Ovary (tissue), 9 donors: ENCODE results near the gene LIPC. TPM values are rescaled to one million over a fixed set of nuclear protein-coding genes. Genes with fewer than 3 reads are reported as not detected.

Experiments used
- DNase-seq, 5 donors: peaks; one replicate each; pipeline ENCODE4 v3.0.0-alpha.2; 2019 to 2020
- H3K27ac ChIP-seq, 2 donors: fragments of 200-600 bp; one replicate each; pipeline versions ENCODE4 v1.5.1 to v1.8.0; 2019 to 2022
- H3K27me3 ChIP-seq: fragments of 200-600 bp; one replicate; pipeline ENCODE4 v1.8.0; 2022
- H3K36me3 ChIP-seq: fragments of 200-600 bp; sonication (generic); one replicate; pipeline ENCODE4 v1.5.1; 2019
- H3K4me1 ChIP-seq: one replicate; pipeline ENCODE4 v1.8.1; 2013; ENCODE audit warnings: mild to moderate bottlenecking, moderate library complexity; ENCODE audit not compliant: insufficient read depth
- H3K4me3 ChIP-seq: fragments of 200-600 bp; sonication (generic); one replicate; pipeline ENCODE4 v1.5.1; 2017
- H3K9me3 ChIP-seq, 2 donors: fragments of 200-600 bp in 1 of 2; sonication (generic) in 1 of 2; one replicate each; pipeline versions ENCODE4 v1.5.1 to v1.8.1; 2013 to 2019; ENCODE audit warnings: mild to moderate bottlenecking in 1 of 2, moderate library complexity in 1 of 2
- CTCF ChIP-seq, 3 donors: fragments of 450-650 bp in 2 of 3; fragments of 200-600 bp in 1 of 3; IDR thresholded peaks; one replicate each; pipeline versions ENCODE4 v1.5.1 to v1.8.0; 2016 to 2022; ENCODE audit warnings: antibody characterized with exemption in 3 of 3, mild to moderate bottlenecking in 1 of 3
- EP300 ChIP-seq: sonication (generic); formaldehyde crosslinking; IDR thresholded peaks from one replicate; pipeline ENCODE4 v1.6.1; 2017; ENCODE audit warnings: antibody characterized with exemption
- POLR2A ChIP-seq: fragments of 450-650 bp; IDR thresholded peaks from one replicate; pipeline ENCODE4 v1.6.1; 2017; ENCODE audit warnings: antibody characterized with exemption, mild to moderate bottlenecking, moderate library complexity
- WGBS, 3 donors: extraction: QIAGEN DNeasy Blood & Tissue Kit in 1 of 3; methylation state at CpG; one replicate each; pipeline versions ENCODE4 v1.1.5 to v1.1.7; 2013 to 2017; 5-methylcytosine and 5-hydroxymethylcytosine counted together
- intact Hi-C, 4 donors: fragments of 100-400 bp; cut with DNase I; formaldehyde crosslinking; loops; one replicate each; pipeline versions ENCODE4 v1.11.0 to v1.15.1; 2022 to 2023
- polyA plus RNA-seq, 2 donors: library from polyadenylated mRNA; stranded (reverse); fragments of 200-250 nt in 1 of 2; fragments of 350-450 nt in 1 of 2; fragmentation: Illumina TruSeq in 1 of 2; extraction: RNeasy Lipid Tissue Mini Kit (QIAGEN cat#74804) in 1 of 2; gene quantifications; one replicate each; pipeline ENCODE4 v1.2.3, GENCODE V29; 2013 to 2014
- total RNA-seq, 7 donors: library from RNA; depleted of rRNA in 2 of 7; stranded (reverse); fragments of >200 nt in 2 of 7; fragmentation: NEBNext Ultra II Directional in 3 of 7; extraction: Animal tissue kit (Norgen Biotek cat#: 25700) in 3 of 7; gene quantifications; one replicate each; pipeline versions ENCODE4 v1.1.0 to v1.2.4, GENCODE V29; 2016 to 2023
- donor health status: DM: no; HTN: no; CAD: no; lungs with moderate emphysema.
- donor health status: DM: no; HTN: no; CAD: no.
- donor health status: Bipolar disorder and iron deficiency.
- donor health status: DM: yes; HTN: yes; CAD: no.
- donor health status: DM: no; HTN: no; CAD: no.
- donor health status: DM: yes; HTN: yes; CAD: no.

Gene LIPC
- total and polyA plus RNA-seq, 9 donors = 0.28 to 1.1 (median 0.72) TPM

DNA sequence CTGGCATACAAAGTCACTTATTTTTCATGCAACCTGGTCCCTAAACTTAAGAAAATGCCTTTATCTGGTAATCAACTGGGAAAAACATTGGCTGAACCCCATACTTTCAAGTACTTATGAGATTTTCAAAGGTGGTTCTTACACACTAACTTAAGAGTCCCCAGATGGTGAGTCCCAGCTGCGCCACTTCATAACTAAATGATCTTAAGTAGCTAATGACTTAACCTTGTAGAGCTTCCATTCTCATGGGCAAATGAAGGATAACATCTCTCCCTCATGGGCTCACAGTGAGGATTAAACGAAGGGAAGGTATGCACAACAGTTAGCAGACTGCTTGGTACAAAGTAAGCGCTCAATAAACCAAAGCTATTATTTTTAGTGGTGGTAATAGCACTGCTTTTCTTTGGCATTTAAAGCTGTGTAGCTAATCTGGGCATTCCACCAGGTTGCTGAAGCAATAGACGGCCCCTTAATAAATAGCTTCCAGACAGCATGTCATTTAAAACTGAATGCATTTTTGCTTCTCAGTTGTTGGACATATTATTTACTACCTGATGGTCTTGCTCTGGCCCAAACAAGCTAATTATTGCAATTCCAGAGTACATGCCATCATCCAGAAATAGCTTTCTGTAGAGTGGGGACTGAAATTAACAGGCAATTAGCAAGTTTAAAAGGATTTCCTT is 55.4 kb downstream of the LIPC start:
- intact Hi-C loops = no loop called here
- Histone ChIP-seq H3K27ac (no peak overlapping the region), H3K9me3 (no peaks in the 10 kb centered on the region), H3K36me3 (no peaks in the 10 kb centered on the region), H3K27me3 (no peaks in the 10 kb centered on the region), H3K4me1 (no peaks in the 10 kb centered on the region), H3K4me3 (no peak overlapping the region)
- no peak for TF ChIP-seq EP300
- no peak for TF ChIP-seq POLR2A
- no peak for TF ChIP-seq CTCF (IDR thresholded peaks at IDR 0.05)
- no peak for DNase-seq
- 84 to 90% (median 88%) methylated on average over 4 of the region's 4 CpGs for WGBS, 3 donors

DNA sequence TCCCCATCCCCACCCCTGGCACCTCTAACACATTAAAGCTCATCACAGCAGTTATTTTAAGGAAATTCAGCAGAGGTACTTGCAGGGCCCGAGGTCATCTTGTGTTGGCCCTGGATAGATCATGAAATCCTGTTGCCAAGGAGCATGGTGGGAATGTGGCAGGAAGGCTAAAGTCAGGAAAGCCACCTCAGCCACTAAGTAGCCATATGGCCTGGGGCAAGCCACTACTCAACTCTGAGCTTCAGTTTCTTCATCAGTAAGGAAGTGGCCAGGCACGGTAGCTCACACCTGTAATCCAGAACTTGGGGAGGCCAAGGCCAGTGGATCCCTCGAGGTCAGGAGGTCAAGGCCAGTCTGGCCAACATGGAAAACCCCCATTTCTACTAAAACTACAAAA is 55.9 kb downstream of the LIPC start:
- DNase-seq = no peak
- WGBS, 3 donors = 61 to 72% (median 65%) methylated on average over 3 of the region's 3 CpGs
- TF ChIP-seq POLR2A = no peak
- TF ChIP-seq EP300 = no peak
- TF ChIP-seq CTCF (IDR thresholded peaks at IDR 0.05) = no peak
- intact Hi-C loops = no loop called here
- Histone ChIP-seq H3K4me1 (no peaks in the 10 kb centered on the region), H3K27me3 (no peaks in the 10 kb centered on the region), H3K36me3 (no peaks in the 10 kb centered on the region), H3K9me3 (no peaks in the 10 kb centered on the region), H3K27ac (no peak overlapping the region), H3K4me3 (no peak overlapping the region)

DNA sequence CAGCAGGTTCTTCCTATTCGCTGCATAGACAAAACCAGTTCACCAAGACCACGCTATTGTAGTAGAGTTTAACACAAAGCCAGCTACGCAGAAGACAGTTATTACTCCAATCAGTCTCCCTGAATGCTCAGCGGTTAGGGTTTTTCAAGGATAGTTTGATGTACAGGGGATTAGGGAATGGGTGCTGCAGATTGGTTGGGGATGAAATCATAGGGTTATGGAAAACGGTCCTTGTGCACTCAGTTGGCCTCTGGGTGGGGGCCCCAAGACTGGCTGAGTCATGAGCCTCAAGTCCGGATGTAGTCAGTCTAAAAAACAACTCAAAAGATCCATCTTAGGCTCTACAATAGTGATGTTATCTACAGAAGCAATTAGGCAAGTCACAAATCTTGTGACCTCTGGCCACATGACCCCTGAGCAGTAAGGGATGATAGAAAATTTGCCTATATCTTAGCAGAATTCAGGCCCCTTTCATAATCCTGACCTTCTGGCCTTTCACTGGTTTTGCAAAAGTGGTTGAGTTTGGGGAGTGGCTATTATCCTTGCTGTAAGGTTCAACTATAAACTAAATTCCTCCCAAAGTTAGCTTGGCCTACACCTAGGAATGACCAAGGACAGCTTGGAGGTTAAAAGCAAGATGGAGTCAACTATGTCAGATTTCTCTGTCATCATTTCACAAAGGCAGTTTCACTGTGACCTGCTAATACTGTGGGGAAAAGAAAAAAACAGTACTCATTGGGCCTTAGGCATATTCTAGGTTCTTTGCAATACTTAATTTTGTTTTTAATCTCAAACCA is 57.7 kb downstream of the LIPC start:
- intact Hi-C loops = no loop called here
- H3K27ac ChIP-seq = no peak overlapping the region
- WGBS, 3 donors = 92 to 95% (median 95%) methylated on average over 6 of the region's 6 CpGs
- no peaks in the 10 kb centered on the region for H3K9me3 ChIP-seq
- no peaks in the 10 kb centered on the region for H3K4me1 ChIP-seq
- DNase-seq = no peak
- no peaks in the 10 kb centered on the region for H3K27me3 ChIP-seq
- TF ChIP-seq EP300 (no peak), CTCF (IDR thresholded peaks at IDR 0.05) (no peak), POLR2A (no peak)
- no peak overlapping the region for H3K4me3 ChIP-seq
- no peaks in the 10 kb centered on the region for H3K36me3 ChIP-seq

DNA sequence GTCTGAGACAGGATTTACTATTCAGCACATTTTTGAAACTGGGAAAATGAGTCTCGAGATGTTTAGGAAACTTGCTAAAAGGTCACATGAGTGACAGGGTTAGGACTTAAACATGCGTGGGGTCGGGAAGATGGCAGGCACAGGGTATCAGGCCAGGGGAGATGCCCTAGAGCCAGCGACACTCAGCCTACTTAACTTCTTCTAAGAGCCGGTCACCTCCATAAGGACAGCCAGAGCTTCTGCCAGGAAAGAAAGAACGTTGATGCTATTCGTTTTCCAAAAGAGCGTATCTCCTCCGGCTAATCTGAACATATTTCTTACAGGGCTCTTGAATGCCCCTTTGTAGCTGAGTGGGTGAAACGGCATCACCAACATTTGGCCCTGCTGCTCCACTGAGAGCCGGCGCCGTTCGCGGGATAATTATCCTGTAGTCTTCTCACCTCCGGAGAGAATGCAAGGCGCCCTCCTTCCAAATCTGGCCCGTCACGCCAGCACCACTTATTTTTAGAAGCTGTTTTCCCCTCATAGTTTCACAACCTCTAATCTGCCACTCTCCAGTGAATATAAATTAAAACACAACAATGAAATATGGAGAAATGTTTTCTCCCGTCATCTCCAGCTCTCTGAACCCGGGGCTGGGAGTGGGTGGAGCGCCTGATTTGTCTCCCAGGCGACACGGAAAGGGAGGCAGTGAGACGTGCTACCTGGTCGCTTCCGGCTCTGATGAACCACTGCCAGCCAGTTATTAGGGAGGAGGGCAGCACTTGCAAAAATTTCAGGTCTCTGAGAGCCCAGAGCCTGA is 58.5 kb downstream of the LIPC start:
- Histone ChIP-seq H3K27ac (no peak overlapping the region), H3K9me3 (no peaks in the 10 kb centered on the region), H3K27me3 (no peaks in the 10 kb centered on the region), H3K4me1 (no peaks in the 10 kb centered on the region), H3K4me3 (no peak overlapping the region), H3K36me3 (no peaks in the 10 kb centered on the region)
- 80 to 82% (median 82%) methylated on average over 27 of the region's 27 CpGs for WGBS, 3 donors
- TF ChIP-seq CTCF (IDR thresholded peaks at IDR 0.05) = no peak
- no peak for TF ChIP-seq POLR2A
- no peak for TF ChIP-seq EP300
- no peak for DNase-seq
- intact Hi-C loops = no loop called here
